Ramos (cell line): Measurements from ENCODE around the gene OR5H1.
"Not testable (repeated sequence)": the region's sequence is repeated elsewhere in the genome, so short reads cannot be mapped to it uniquely, and the experiment has no call there.

ENCODE experiments used
- in situ Hi-C: fragments of 300-500 bp; cut with MboI; formaldehyde crosslinking; loops from one replicate; pipeline ENCODE4 v1.14.3; 2022; ENCODE audit warnings: low sequenced_read_pairs; ENCODE audit not compliant: unreplicated experiment

The OR5H1 gene

GRCh38 chr3:98130421-98130820 is at the start of gene OR5H1:
Gene OR5H1 (plus strand): TSS chr3:98130721. CDS start chr3:98132698, 1,977 bp downstream.
- in situ Hi-C loops = no loop called here

GRCh38 chr3:98086873-98087272 is 43.6 kb upstream of the OR5H1 start, which contains the start of gene OR5AC2:
Gene OR5AC2 (plus strand): TSS chr3:98087173. CDS start chr3:98087173, 0 bp downstream.
- in situ Hi-C loops = no loop called here

GRCh38 chr3:98095882-98096281 is 34.6 kb upstream of the OR5H1 start:
- in situ Hi-C loops = no loop called here

GRCh38 chr3:98099848-98100247 is 30.7 kb upstream of the OR5H1 start:
- in situ Hi-C loops = no loop called here

GRCh38 chr3:98108162-98108561 is 22.4 kb upstream of the OR5H1 start:
- in situ Hi-C loops = no loop called here

- in situ Hi-C loops = no loop called here
Observed at GRCh38 chr3:98109807-98110549, 20.5 kb upstream of the OR5H1 start.

GRCh38 chr3:98110550-98110908 is 20.0 kb upstream of the OR5H1 start:
- in situ Hi-C loops = no loop called here

- in situ Hi-C loops = no loop called here
Observed at GRCh38 chr3:98114264-98114663, 16.3 kb upstream of the OR5H1 start.

- in situ Hi-C loops = no loop called here
Observed at GRCh38 chr3:98115717-98116116, 14.8 kb upstream of the OR5H1 start.

GRCh38 chr3:98136631-98137030 is 6.1 kb downstream of the OR5H1 start:
- in situ Hi-C loops = no loop called here

GRCh38 chr3:98137826-98138557 is 7.5 kb downstream of the OR5H1 start:
- in situ Hi-C loops = not testable (repeated sequence)

GRCh38 chr3:98140531-98140930 is 10.0 kb downstream of the OR5H1 start:
- in situ Hi-C loops = no loop called here

- in situ Hi-C loops = no loop called here
Observed at GRCh38 chr3:98147179-98147578, 16.7 kb downstream of the OR5H1 start, which contains the start of gene OR5H14. Gene OR5H14 (plus strand): TSS chr3:98147479. CDS start chr3:98149386, 1,907 bp downstream.

- in situ Hi-C loops = no loop called here
Observed at GRCh38 chr3:98148751-98149150, 18.2 kb downstream of the OR5H1 start.

GRCh38 chr3:98149456-98149855 is 18.9 kb downstream of the OR5H1 start:
- in situ Hi-C loops = not testable (repeated sequence)

- in situ Hi-C loops = no loop called here
Observed at GRCh38 chr3:98151241-98151640, 20.7 kb downstream of the OR5H1 start.

GRCh38 chr3:98166396-98166795 is 35.9 kb downstream of the OR5H1 start, which contains the start of gene OR5H15:
Gene OR5H15 (plus strand): TSS chr3:98166696. CDS start chr3:98168700, 2,004 bp downstream.
- in situ Hi-C loops = no loop called here

- in situ Hi-C loops = no loop called here
Observed at GRCh38 chr3:98171071-98171470, 40.5 kb downstream of the OR5H1 start.

GRCh38 chr3:98172621-98173020 is 42.1 kb downstream of the OR5H1 start:
- in situ Hi-C loops = no loop called here

- in situ Hi-C loops = no loop called here
Observed at GRCh38 chr3:98180319-98180890, 49.9 kb downstream of the OR5H1 start.

- in situ Hi-C loops = no loop called here
Observed at GRCh38 chr3:98182196-98182595, 51.7 kb downstream of the OR5H1 start.
